Measurements from ENCODE around the gene AATK.

DNA sequence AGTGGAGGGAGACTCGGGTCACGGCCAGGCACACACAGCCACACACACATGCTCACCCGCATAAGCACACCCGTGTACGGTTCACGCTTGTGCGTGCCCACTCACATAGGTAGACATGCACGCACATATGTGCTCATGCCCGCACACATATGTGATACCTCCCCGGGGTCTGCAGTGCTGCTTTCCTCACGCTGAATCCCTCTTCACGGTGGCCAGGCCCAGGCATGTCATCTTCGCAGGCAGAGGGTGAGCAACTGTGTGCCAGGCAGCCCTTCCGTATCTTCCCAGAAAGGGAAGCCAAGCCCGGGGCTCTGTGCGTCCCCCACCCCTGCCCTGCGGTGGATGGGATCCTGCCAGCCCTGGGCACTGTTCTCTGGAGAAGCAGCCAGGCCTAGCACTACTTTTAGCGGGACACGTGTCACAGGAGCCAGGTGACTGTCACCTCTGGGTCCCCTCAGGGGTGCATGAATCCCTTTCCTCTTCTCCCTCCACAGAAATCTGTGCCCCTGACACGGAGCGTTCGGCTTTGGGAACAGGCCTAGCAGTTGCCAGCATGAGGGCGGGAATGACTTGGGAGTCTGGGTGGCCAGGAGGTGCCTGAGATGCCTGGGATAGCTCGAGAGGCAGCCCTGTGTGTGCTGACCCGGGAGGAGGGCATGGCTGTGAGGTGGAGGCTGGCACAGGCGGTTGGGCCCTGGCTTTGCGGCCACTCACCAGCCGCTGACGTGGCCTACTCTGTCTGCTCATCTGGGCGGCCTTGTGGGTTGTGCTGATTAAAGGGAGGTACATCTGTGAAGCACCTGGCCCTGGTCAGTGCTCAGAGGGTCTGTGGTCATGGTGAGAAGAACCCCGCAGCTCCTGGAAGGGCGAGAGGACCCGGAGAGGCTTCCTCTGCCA, 83.6 kb downstream of the AATK start:
- no peak for TF ChIP-seq TARDBP (IDR thresholded peaks at IDR 0.05; ENCODE audit: borderline replicate concordance)
- no peak for TF ChIP-seq POLR2AphosphoS2 (IDR thresholded peaks at IDR 0.05; ENCODE audit: low read depth, low read length)
- no peak for TF ChIP-seq CBX5 (IDR thresholded peaks at IDR 0.05; ENCODE audit: low read depth)
- no peak for TF ChIP-seq EZH2 (IDR thresholded peaks at IDR 0.05; ENCODE audit: borderline replicate concordance, control insufficient read depth, low read depth, low read length)

All from GM12878 (cell line).